Embryonic facial prominence (tissue), 1 donor: ENCODE results near the gene FLRT1.

Source experiments
- DNase-seq: peaks from one replicate; pipeline ENCODE4 v3.0.0-alpha.2; 2016; ENCODE audit errors: extremely low spot score

The FLRT1 gene

DNA sequence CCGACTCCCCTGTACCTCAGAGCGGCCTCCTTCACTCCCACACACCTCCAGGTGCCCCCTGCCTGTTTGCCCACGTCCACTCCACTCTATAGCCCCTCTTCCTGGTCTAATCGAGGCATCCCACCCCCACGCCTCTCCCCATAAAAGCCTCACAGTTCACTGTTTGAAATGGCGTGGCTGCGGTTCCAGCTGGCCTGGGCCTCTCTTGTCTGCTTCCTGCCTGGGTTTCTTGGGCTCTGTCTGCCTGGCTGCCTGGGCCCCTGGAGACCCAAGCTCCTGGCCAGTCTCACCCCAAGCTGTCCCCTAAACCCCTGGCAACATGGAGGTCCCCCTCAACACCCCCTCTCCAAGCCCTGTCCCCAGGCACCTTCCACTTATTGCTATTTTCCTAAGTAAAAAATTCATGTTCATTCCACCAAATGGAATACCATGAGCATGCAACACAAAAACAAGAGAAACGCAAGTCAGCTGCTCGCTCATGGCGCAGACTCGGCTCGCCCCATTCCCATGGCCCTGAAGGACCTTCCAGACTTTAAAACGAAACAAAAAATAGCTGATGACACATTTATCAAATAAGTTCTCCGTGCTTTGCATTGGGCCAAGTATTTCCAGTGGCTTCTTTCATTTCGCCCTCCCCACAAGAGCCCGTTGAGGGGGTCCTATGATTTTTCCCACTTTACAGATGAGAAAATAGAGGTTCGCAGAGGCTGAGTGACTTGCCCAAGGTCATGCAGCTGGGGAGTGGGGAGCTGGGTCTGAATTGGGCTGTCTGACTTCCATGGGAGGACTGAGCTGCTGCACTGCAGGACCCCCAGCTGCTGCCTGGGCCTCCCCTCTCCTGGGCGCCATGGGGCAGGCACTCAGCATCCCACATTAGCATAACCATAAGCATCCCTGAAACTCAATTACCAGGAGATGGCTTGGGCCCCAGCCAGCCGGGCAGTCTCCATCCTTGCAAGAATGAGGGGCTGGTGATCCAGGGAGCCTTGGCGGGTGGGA, 11.7 kb upstream of the FLRT1 start:
- no peak for DNase-seq

DNA sequence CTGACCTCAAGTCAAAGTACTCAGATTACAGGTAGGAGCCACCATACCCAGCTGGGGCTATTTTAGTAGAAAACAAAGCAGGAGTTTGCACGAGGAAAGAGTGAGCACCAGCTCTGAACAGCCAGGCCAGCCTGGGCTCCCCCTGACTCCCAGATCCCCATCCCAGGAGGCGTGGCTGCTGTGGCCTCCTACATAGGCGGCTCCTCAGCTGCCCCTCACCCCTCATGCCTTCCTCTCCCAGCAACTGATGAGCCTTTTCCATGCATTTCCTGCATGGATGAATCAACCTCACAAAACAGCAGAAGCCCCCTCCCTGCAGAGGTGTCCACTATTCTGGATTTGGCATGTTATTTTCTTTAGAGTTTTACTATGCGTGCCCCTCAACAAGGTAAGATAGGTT, 10.5 kb upstream of the FLRT1 start:
- DNase-seq: no peak

DNA sequence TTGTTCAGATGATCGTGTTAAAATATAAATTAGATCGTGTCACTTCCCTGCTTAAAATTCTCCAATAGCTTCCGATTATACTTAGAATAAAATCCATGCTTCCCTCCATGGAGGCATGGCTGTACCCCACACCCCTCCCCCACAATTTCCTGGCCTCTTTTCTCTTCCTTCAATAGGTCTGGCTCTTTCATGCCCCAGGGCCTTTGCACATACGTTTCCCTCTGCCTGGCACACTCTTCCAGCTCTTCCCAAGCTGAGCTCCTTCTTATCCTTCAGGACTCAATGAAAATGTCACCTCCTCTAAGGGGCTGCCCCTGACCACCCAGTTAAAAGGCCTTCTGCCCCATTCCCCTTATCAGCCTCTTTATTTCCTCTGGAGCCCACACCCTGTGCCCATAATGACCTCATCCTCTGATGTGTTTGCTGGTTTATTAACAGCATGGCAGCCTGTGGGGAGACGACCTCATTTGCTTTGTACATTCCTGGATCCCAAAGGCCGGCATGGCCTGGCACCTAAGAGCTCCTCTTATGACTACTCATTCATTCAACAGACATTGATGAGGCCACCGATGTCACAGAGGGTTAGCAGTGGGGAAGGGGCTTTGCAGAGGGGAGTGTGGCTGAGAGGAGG, 9.0 kb upstream of the FLRT1 start:
- no peak for DNase-seq

DNA sequence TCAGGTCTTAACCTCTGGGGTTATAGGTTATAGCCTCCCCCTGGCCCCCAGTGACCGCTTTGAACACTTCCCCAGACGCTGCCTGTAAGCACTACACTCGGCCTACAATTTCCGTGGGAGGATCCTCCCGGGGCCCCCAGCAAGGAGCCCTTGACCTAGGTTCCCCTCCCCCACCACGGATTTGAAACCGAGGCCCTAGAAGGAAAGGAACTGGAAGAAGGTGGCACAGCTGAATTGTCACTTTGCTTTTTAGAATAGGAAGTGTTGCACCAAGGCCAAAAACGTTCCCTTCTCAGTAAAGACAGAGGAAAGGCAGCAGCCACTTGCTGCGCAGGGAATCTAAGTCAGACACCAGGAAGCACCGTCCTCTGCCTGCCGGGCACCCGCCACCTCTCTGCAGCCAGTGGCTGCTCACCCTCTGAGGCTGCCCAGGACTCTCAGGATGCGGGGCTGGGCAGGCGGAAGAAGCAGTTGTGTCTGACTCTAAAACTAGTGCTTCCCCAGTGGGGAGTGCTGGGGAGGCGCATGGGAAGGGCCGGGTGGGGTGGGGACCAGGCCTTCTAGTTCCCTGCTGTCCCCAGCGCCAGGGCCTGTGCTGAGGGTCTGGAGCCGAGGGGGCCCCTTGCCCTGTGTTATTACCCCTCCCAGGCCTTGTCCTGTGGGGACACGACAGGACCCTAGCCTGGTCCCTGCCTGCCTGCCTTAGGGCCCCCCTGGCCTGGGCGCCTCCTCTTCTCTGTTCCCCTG, 7.9 kb upstream of the FLRT1 start:
- DNase-seq: no peak

DNA sequence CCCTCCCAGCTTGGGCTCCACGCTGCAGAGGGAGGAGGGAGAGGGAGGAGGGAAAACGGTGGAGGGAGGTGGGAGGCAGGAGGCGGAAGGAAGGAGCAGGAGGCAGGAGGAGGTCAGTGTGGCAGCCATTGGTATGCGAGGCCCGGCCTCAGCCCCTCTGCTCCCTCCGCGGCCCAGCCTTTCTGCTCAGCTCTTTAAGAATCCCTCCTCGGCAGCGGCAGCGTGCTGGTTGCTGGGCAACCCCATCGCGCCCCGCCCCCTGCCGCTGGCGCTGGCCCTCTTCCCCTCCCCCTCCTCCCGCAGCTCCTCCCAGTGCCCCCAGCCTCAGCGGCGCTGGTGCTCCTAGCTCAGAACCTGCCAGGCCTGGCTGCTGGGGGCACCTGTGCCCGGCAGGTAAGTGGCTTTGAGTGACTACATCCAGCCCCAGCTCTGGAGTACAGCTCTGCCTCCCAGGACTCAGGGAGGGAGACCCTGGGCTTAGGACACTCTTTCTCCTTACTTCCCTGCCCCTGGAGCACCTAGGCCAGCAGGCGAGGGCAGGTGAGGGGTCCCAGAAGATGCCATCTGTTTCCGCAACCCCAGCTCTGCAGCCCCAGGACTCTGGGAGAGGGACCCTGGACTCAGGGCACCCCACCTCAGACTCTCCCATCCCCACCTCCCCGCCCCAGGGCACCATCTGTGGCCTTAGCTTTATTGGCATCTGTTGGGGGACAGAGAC, 7.2 kb upstream of the FLRT1 start:
- DNase-seq: no peak

DNA sequence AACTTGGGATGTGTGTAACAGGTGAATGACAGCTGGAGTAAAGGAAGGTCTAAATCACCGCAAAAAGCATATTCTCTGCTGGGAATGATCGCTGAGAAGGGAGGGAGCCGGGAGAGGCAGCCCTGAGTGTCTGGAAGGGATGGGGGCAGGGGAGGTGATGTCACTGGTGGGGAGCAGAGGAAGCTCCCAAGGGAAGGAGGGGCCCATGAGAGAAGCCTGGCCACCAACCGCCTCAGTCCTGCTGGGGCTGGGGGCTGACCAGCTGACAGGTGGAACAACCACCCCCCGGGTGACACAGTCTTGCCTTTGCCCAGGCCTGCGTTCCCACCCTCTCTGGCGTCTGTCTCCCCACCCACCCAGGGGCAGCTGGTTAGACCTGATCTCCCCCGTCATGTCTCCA, 6.0 kb upstream of the FLRT1 start:
- DNase-seq: no peak

DNA sequence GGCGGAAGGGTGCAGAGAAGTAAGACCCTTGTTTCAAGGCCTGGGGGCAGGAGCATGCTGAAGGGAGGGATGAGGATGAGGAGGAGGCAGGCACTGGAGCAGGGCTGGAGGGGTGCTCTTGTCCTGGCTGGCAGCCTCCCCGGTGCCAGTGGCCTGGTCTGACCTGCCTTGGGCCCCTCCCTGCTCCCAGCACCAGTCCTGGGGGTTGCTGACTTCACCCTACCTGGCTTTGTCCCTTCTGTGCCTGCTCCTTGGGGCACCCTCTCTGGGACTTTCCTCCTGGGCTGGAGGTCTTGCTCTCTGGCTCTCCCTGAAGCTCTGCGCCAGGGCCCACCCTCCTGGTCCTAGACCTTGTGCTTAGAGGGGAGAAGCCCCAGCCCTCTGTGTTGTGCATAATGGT, 4.7 kb upstream of the FLRT1 start:
- DNase-seq: no peak

DNA sequence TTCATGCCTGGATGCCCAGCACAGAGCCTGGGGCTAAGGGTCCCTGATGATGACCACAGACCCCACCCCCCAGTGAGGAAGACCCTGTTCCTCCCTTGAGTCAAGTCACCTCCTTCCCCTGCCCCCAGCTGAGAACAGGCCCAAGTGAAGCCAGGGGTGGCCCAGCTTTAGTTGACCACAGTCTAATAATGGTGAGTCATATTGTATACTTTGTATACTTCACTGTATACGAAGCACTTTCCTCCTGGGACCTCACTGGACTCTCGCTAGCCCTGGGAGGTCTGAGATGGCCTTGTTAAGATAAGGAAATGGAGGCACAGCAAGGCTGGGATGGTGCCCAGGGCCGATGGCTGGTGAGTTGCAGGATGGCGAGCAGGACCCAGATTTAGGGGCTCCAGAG, 3.7 kb upstream of the FLRT1 start:
- no peak for DNase-seq

DNA sequence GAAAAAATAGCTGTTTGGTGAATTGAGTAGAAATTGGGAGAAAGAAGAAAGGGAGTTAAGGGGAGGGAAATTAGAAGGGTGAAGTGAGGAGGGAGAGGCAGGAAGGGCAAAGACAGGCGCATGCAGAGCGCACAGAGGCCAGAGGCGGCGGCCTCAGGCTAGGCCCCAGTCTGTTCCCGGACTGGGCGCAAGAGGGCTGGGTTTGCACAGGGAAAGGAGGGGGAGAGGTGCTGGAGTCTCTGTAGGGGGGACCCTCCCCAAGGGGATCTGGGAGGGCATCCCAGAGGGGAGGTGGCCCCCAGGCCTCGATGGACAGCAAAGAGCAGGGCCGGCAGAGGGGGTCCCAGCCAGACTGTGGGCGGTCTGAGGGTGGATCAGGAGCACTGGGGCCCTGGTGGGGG, 1.3 kb upstream of the FLRT1 start:
- DNase-seq: no peak

DNA sequence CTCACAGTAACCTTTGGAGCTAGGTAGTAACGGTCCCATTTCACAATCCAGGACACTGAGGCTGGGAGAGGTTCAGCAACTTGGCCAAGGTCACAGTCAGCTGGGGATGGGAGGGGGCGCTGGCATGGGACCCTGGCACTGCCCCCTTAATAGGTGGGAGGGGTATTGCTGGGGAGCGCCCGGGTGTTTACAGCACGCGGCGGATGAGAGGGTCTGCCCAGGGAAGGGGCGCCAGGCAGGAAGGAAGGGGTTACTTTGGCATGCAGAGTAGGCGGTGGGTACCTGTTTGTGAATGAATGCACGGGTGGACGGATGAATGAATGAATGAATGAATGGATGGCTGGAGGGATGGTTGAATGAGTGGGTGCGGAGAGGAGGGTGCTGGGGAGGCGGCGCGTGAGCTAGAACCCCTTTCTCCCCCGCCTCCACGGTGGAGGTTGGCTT, 628 bp upstream of the FLRT1 start:
- no peak for DNase-seq

DNA sequence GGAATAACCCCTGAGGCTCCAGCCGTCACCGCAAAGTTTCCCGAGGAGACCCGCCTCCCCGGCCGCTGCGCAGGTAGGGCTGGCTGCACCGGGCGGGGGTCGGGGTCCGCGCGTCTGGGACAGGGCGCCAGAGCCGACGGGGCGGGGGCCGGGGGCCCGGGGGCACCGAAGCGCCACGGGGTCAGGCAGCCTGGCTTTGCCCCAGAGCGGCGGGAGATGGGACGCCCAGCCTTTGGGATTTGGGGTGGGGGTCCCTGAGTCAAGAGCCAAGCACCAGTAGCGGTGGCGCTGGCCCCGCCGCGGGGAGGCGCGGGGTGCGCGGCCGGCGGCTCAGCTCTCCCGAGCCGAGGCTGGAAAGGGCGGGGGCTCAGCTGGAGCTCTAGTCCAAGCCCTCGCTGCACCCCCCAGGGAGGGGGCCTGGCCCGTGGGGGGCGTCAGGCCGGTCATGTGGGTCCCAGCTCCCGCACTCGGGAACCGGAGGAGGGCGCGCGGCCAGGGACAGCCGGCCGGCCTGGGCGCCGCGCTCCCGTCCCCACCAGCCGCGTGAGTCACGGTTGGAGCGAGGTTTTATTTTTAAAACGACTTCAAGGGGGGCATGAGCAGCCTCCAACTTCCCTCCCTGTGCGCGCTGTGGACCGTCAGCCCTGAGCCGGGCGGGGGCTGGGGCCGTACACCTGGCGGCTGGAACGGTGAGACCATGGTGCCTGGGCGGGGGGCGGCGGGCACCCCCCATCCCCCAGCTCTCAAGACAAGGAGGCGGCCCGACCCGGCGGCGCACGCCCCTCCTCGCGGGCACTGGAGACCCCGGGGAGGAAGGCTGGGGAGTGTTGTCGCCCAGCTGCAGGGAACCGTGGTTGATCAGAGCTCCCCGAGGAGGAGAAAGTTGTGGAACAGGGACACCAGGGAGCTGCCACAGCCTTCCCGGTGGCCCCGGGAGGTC, 626 bp downstream of the FLRT1 start:
- no peak for DNase-seq

DNA sequence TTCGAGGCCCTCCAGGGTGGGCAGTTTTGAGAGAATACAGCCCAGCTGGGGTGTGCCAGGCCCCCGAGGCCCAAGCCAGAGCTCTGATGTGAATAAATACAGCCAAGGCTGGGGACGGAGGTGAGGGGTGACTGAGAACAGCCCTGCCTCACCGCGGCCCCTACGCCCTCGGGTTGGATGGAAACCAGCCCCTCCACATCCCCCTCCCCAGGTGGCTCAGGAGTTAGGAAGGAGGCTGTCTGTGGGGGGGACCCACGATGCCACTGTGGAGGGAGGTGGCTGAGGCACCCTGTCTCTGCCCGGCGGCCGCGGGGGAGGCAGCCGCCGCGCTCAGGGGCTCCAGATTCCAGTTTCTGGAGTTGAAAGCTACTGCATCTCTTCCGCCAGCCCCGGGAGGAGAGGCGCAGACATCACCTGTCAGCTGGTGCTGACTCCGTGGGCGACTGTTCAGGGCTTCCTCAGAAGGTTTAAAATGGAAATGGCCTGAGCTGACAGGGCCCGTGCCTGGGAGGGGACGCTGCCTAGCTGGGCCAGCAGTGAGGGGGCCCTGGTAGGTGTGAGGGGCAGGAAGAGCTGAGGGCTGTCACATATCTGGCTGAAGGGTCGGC, 1.4 kb downstream of the FLRT1 start:
- no peak for DNase-seq

DNA sequence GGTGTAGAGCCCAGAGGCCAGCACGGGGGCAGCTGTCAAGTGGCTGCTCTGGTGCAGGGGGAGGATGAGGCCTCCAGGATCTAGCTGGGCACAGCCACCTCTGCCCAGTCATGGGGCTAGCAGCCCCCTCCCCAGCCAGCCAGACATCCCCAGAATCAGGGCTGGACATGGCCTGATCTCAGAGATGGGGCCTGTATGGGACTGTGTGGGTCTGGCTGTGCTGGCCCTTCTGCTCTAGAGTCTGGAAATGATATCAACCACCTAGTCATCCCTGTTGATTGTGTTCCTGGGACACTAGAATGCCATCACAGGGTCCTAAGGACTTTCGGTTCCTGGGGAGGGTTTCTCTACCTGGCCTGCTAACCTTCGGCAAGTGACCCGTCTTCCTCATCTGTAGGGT, 2.8 kb downstream of the FLRT1 start:
- DNase-seq: no peak

DNA sequence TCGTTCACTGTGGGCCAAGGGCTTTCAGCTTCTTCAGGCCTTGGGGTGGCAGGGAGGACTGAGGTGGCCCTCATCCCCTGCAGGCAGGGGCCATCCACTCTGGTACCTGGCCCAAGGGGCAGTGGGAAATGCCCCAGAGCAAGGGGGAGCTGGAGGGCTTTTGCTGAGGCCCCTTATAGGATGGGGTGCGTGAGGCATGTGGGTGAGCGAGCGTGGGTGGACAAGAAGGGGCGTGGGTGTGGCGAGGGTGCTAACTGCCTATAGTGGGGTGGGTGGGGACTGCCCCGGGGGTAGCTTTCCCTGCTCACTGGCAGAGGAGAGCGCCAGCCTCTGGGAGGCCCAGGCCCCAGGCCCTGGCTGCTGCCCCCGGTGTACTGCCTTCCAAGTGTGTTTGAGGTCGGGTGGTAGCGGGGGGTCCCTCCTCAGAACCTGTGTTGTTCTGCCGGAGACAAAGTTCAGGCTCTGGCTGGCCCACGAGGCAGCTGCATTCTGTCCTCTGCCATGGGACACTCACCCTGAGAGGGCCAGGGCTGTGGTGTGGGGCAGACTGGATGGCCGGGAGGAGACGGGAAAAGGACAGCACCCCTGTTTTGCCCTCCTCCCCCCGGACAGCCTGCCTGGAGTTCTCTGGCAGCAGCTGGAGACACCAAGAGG, 3.4 kb downstream of the FLRT1 start:
- DNase-seq: no peak

DNA sequence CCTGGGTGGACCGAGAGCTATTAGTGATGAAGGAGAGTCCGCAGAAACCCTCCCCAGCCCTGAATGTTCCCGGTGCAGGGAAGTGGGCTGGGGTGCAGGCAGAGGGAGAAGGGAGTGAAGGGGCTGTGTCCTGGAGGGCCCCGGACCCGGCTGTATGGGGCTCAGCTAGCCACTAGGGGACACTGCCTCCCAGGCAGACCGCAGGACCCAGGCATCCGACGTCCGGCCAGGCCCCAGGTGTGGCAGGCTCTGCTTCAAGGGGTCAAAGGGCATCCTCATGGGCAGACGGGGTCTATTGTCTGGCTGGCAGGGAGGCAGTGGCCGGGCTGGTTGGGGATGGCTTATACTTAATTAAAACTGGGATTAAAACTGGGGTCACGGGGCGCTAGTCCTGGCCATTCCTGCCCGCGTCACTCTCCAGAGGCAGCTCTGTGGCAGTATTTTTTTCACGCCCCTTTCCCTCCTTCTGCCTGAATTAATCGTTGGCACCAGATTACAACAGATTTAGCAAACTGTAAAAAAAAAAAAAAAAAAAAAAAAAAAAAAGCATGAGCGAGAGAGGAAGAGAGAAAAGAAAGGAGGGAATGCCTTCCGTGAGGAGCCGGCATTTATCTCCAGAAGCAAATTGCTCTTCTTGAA, 5.1 kb downstream of the FLRT1 start:
- DNase-seq: no peak

DNA sequence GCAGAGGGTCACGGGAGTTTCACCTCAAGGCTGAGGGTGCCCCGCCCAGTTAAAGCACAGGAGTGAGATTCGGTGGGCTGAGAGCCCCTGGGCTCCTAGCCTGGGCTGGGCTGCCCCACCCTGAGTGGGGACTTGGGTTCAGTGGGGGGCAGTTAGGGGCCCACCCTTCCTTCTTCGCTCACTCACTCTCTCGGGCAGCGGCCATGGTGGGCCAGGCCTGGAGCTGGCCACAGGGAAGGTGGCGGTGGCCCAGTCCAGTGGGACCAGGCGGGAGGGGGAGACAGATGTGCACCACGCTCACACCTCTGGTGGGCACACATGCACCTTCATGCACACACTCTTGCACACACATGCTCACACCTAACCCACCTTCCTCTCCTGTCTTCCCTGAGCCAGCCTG, 6.1 kb downstream of the FLRT1 start:
- DNase-seq: no peak

DNA sequence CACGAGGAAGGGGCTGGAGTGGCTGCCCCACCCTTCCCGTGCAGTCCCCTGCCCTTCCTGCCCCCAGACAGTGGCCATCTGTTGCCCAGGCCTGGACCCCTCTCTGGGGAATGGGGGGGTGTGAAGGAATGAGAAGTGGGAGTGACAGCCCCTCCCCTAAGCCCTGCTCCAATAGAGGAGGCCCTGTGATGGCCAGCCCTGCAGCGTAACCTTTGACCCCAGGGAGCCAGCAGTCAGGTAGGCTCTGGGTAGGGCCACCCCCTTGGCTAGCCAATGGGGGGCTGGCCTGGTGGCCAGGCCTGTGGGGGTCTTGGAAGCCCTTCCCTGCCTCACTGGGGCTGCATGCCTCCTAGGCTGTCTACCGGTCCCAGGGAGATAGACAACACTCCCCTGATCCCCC, 6.6 kb downstream of the FLRT1 start:
- no peak for DNase-seq

DNA sequence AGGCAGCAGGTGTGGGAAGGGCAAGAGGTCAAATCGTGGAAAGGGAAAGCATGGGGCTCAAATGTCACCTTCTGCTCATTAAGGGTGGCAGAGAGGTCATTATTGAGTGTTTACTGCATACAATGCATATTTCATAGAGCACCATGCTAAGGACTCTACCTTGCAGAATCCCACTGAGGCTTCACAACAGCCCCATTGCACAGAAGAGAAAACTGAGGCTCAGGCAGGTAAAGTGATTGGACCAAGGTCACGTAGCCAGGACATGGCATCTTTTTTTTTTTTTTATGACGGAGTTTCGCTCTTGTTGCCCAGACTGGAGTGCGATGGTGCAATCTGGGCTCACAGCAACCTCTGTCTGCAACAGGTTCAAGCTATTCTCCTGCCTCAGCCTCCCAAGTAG, 7.8 kb downstream of the FLRT1 start:
- DNase-seq: no peak

DNA sequence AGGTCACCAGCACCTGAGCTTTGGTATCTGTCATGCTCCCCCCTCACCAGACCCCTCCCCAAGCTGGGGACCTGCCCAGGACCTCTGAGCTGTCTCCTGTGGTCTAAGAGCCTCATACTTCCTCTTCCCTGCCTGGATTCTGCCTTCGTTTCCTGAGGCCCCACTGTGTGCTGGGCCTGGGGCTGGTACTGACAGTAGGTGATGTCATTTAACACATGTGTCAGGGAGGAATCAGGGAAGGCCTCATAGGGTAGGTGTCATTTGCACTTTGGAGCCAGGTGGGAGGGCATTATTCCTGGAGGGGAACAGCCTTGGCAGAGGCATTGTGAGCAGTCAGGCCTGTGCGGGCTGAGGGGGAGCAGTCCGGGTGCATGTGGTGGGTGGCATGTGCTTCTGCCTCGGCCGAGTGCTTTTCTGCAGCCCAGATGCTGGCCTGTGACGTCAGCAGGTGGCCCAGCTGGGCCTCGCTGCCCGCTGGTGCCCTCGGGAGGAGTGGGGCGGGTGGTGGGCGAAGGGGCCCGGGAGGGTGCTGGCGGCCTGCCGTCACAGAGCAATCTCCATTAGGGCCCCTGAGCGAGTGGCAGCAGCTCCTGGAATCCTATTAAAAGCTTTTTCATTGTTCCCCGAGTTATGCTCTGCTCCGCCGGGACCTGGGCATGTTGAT, 9.1 kb downstream of the FLRT1 start:
- DNase-seq: no peak
